Stimulated activated CD4-positive, alpha-beta T cell treated with anti-CD3 and anti-CD28 coated beads, Interleukin-1b, Interleukin-23, amount 100 ng/mL, for 48 hours (primary cell): ENCODE measurements around the gene HDAC9.
"Not testable (repeated sequence)": the region's sequence is repeated elsewhere in the genome, so short reads cannot be mapped to it uniquely, and the experiment has no call there.

Source experiments
- DNase-seq: peaks from one replicate; pipeline ENCODE4 v3.0.0-alpha.2; 2020

Gene HDAC9

GRCh38 chr7:18666107-18666728, 170.7 kb downstream of the HDAC9 start:
- DNase-seq: peak; percentile 49

DNA sequence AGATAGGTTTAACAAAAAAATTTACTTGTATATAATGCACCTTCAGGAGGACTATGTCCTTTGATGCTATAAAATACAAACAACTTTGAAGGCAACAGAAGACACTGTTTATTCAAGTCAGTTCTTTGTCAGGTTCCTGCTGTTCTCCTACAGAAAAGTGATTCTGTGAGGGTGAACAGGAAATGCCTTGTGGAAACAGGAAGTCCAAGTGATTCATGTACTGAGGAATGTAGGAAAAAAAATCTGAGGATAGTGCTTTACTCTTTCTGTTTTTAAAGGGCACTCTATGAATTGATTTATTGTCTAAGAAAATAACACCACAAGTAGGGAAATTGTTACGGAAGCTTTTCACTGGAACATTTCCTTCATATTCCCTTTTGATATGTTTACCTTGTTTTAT, 171.9 kb downstream of the HDAC9 start:
- no peak for DNase-seq

DNA sequence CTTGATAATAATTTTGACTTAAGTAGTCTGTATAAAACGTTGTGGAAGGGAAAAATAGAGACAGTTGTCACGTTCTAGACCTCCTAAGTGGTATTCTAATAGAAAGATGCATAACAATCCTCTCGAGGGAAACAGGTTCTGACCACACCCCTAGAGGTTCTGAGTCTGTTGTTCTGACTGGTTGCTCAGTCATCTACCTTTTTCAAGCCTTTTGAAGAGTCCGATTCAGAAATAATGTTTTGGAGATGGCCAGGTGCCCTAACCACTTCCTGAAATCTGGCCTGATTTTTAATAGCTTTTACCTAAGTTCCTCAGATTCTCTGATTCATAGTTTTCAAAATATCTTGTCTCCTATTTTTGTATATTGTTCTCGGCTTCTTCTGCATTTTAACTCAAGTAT, 175.6 kb downstream of the HDAC9 start:
- no peak for DNase-seq

DNA sequence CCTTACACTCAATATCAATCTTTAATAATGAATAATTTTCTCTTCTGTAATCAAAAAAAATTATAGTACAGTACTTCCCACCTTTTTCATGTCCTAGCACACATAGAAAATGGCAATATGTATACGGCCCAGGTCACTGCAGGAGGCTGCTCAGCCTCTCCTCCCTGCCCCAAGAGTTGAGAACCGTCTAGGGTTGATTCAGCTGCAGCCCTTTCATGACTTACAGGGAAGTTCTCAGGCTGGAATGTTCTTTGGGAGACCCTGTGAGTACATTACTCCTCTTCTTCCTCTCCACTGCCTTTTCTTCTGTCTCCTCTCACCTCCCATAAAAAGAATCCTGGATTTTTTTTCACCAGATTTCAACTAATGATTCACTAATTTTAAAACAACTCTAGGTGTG, 180.0 kb downstream of the HDAC9 start:
- DNase-seq: no peak

GRCh38 chr7:18679261-18679660, 183.7 kb downstream of the HDAC9 start:
- DNase-seq: no peak

DNA sequence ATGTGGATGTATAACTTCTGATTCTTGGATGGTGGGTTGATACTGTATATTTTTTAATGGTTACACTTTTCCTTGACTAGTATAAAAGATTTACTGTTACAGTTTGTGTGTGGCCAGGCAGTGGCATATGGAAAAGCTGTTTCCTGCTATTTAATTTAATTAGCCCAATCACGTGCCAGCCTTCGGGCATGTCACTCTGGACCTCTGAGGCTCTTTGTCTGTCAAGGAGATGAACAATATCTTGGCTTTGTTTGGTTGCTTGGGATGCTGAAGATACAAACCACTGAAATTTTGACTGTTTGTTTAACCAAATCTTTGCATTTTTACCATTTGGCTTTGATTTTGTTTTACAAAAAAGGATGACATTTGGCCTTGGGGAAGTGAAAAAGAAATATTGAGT, 185.0 kb downstream of the HDAC9 start:
- no peak for DNase-seq

DNA sequence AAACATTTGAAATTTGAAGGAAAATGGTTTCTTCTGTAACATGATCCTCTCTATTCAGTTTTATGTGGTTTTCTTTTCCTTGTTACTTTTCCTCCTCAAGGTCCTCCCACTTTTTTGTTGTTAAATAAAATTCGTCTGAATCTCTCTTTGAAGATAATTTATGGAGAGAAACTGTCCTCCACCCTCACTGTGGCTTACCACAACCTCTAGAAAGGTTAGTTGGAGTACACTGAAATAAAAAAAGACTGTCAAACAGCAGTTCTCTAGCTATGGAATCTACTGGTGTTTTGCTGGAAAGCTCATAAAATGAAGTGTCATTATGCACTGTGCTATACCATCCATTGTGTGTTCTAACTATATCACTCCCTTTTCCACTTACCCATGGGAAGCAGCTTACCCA, 189.4 kb downstream of the HDAC9 start:
- no peak for DNase-seq

GRCh38 chr7:18685971-18686370, 190.4 kb downstream of the HDAC9 start:
- no peak for DNase-seq

- DNase-seq: no peak
These were observed 194.0 kb downstream of the HDAC9 start for GRCh38 chr7:18689551-18689950.

- DNase-seq: no peak
These were observed 197.9 kb downstream of the HDAC9 start for GRCh38 chr7:18693406-18693805.

GRCh38 chr7:18693816-18694215, 198.3 kb downstream of the HDAC9 start:
- no peak for DNase-seq

- no peak for DNase-seq
These were observed 198.9 kb downstream of the HDAC9 start for GRCh38 chr7:18694484-18694883.

GRCh38 chr7:18694911-18695310, 199.4 kb downstream of the HDAC9 start:
- no peak for DNase-seq

GRCh38 chr7:18698258-18698734, 202.7 kb downstream of the HDAC9 start:
- DNase-seq: no peak

DNA sequence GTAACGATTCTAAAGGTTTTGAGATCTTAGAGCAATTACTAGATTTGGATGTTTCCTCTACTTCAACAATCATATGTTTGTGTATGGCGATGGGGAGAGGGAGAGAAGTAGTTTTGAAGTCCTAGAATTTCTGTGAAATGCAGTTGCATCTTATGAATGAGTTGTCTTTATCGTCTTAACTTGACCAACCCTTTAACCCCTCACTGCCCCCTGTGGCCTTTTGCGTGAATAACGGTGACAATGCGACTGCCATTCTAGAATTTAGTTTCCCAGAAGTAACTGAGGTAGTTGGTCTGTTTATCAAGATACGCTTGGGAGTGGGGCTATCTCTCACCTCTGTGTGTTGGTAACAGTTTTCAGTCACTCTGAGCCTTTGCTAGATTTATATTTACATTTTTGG, 204.6 kb downstream of the HDAC9 start:
- no peak for DNase-seq

GRCh38 chr7:18702071-18702829, 206.7 kb downstream of the HDAC9 start:
- DNase-seq: no peak

GRCh38 chr7:18703685-18704084, 208.1 kb downstream of the HDAC9 start:
- no peak for DNase-seq

- no peak for DNase-seq
These were observed 211.1 kb downstream of the HDAC9 start for GRCh38 chr7:18706670-18707069.

DNA sequence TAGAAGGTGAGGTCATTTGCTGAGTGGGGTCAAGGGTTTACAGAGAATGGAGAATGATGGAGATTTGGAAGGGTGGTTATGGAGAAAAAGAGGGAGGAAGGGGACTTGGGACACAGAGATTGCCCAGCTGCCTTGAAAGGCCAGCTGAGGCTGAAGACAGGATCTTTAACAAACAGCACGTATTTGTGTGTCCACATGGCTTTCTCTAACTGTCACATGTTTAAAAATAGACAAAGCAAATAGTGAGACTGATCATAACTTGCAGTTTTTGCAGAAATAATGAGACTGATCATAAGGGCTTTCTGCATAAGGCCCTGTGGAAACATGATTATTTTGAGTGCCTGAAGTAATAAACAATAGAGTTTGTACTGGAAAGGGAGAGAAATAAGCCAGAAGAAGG, 212.7 kb downstream of the HDAC9 start:
- DNase-seq: no peak

DNA sequence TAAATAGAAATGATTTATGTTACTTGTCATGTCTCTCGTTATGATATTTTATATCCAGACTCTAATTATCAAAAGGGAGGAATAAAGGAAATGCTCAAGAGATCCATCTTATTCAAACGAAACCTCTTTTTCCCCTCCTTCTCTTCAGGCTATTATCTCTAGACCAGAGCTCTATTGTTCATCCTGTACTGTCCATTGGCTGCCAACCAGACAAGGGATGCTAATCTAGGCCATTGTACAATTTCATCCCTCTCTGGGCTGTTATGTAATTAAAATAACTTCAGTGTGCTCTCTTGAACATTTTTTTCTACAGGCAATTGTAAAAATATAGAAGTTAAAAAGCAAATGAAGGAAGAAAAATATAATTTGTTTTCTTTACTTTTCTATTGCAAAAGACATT, 220.4 kb downstream of the HDAC9 start:
- no peak for DNase-seq

- DNase-seq: no peak
These were observed 225.9 kb downstream of the HDAC9 start for GRCh38 chr7:18721429-18721828.

- DNase-seq: no peak
These were observed 228.8 kb downstream of the HDAC9 start for GRCh38 chr7:18724318-18724717.

DNA sequence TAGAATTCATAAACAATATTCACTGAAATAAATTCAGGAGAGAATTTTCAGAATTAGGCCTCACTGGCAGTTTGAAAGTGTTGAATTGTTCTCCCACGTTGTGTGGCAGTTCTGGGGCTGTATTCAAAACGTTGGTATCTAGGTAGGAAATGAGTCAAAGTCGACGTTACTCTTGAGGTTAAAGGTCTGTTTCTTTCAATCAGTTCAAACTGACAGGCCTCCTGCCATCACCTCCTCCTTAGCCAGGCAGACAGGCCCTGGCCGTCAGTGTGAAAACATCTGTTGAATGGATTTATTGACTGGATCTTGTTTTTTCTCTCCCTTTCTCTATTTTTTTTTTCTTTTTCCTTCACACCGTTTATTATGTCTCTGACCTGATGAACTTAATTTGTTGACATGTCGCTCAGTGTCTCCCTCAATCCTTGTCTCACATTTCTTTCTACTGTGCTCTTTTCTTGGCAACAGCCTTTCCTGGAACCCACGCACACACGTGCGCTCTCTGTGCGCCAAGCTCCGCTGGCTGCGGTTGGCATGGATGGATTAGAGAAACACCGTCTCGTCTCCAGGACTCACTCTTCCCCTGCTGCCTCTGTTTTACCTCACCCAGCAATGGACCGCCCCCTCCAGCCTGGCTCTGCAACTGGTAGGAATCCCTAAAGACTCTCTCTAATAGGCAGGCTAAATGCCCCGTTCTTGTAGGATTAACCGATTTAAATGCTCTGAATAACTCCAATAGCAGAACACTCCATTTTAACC, 231.7 kb downstream of the HDAC9 start:
- no peak for DNase-seq

- not testable (repeated sequence) for DNase-seq
These were observed 240.5 kb downstream of the HDAC9 start for GRCh38 chr7:18736012-18736411.
